Transverse colon (tissue), 4 donors: Measurements from ENCODE around the gene TXNRD1. TPM values are rescaled to one million over a fixed set of nuclear protein-coding genes. Genes with fewer than 3 reads are reported as not detected.

Source experiments
- DNase-seq: peaks from one replicate; pipeline ENCODE4 v3.0.0-alpha.2; 2019
- H3K27ac ChIP-seq, 4 donors: fragments of 200-600 bp; sonication (generic); 2 replicates each; pipeline ENCODE4 v1.5.1; 2016 to 2018; ENCODE audit warnings: inconsistent platforms in 4 of 4
- H3K27me3 ChIP-seq: fragments of 200-600 bp; sonication (generic); 2 replicates; pipeline ENCODE4 v1.5.1; 2017; ENCODE audit warnings: inconsistent platforms
- H3K36me3 ChIP-seq, 4 donors: fragments of 200-600 bp; sonication (generic); 2 replicates each; pipeline ENCODE4 v1.5.1; 2017 to 2019; ENCODE audit warnings: inconsistent platforms in 4 of 4
- H3K4me1 ChIP-seq, 4 donors: fragments of 200-600 bp; sonication (generic); 2 replicates each; pipeline ENCODE4 v1.5.1; 2017 to 2020; ENCODE audit warnings: inconsistent platforms in 4 of 4
- H3K4me3 ChIP-seq, 4 donors: fragments of 200-600 bp; sonication (generic); 1 replicate in 1 of 4; 2 replicates in 3 of 4; pipeline versions ENCODE4 v1.5.1 to v1.6.1; 2017 to 2019; ENCODE audit warnings: inconsistent platforms in 4 of 4
- H3K9me3 ChIP-seq, 2 donors: fragments of 200-600 bp; sonication (generic); 2 replicates each; pipeline ENCODE4 v1.5.1; 2017 to 2019; ENCODE audit warnings: inconsistent platforms in 2 of 2
- EP300 ChIP-seq: sonication (generic); formaldehyde crosslinking; IDR thresholded peaks from one replicate; pipeline ENCODE4 v1.6.1; 2017; ENCODE audit warnings: antibody characterized with exemption, low read depth
- POLR2A ChIP-seq: fragments of 450-650 bp; IDR thresholded peaks from one replicate; pipeline ENCODE4 v1.6.1; 2016; ENCODE audit warnings: antibody characterized with exemption, mild to moderate bottlenecking, moderate library complexity
- POLR2AphosphoS5 ChIP-seq, 3 donors: sonication (generic); formaldehyde crosslinking; IDR thresholded peaks; one replicate each; pipeline ENCODE4 v1.6.1; 2016; ENCODE audit warnings: antibody characterized with exemption in 3 of 3
- WGBS, 2 donors: methylation state at CpG; one replicate each; pipeline ENCODE4 v1.1.5; 2018; ENCODE audit warnings: low coverage in 1 of 2; 5-methylcytosine and 5-hydroxymethylcytosine counted together
- in situ Hi-C, 4 donors: fragments of 200-750 bp; cut with MboI; loops; one replicate each; pipeline versions ENCODE4 v1.15.0 to v1.15.1; 2017; ENCODE audit warnings: low sequenced_read_pairs in 3 of 4, low pct_ligation_motif_present in 1 of 4, low pct_unique_long_range_greater_than_20kb in 1 of 4
- intact Hi-C: fragments of 100-400 bp; cut with DNase I; formaldehyde crosslinking; loops from one replicate; pipeline ENCODE4 v1.15.1; 2023; ENCODE audit warnings: low total_unique reads
- total RNA-seq, 4 donors: library from RNA; depleted of rRNA; stranded (reverse); fragments of >200 nt; gene quantifications; one replicate each; pipeline ENCODE4 v1.1.0, GENCODE V29; 2016
- TF ChIP-seq, protein P1 (sequence below), 5 experiments: fragments of 200-600 bp in 3 of 5; fragments of 450-650 bp in 2 of 5; sonication (generic) in 3 of 5; IDR thresholded peaks; 1 replicate in 2 of 5; 2 replicates in 3 of 5; pipeline ENCODE4 v1.5.1; 2016 to 2017; ENCODE audit warnings: antibody characterized with exemption in 5 of 5, inconsistent platforms in 3 of 5, mild to moderate bottlenecking in 2 of 5, moderate library complexity in 1 of 5

TXNRD1 gene
- total RNA-seq, 4 donors from 2014 or later, result 72.9 to 127 (median 122) TPM

DNA sequence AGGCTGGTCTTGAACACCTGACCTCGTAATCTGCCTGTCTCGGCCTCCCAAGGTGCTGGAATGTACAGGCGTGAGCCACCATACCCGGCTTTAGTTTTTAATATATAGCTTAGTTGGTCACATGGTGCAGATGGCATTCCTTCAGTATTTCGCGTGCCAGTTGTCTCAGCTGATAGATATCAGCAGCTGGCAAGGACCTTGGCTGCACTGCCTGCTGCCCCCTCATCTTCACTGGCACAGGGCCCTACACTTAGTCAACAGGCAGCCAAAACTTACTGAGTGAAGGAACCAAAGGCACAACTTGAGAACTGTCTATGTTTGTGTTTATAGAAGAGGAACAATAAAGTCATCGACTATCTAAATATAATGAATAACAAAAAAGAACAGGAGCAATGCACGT is 119.0 kb downstream of the TXNRD1 start:
- intact Hi-C loops, result no loop called here
- Histone ChIP-seq H3K4me3 (no peak overlapping the region), H3K27ac (no peak overlapping the region), H3K27me3 (no peaks in the 10 kb centered on the region), H3K36me3 (peaks cover 0 to 61% (median 28%) of the 10 kb centered on the region in 4 donors), H3K9me3 (no peaks in the 10 kb centered on the region), H3K4me1 (no peaks in the 10 kb centered on the region)
- WGBS, 2 donors, result 50 to 85% methylated on average over 2 to 8 of the region's 8 CpGs
- no peak for DNase-seq
- in situ Hi-C loops, result no loop called here
- TF ChIP-seq POLR2A (no peak), POLR2AphosphoS5 (IDR thresholded peaks at IDR 0.05) (no peak), EP300 (no peak)
- TF ChIP-seq, protein P1, sequence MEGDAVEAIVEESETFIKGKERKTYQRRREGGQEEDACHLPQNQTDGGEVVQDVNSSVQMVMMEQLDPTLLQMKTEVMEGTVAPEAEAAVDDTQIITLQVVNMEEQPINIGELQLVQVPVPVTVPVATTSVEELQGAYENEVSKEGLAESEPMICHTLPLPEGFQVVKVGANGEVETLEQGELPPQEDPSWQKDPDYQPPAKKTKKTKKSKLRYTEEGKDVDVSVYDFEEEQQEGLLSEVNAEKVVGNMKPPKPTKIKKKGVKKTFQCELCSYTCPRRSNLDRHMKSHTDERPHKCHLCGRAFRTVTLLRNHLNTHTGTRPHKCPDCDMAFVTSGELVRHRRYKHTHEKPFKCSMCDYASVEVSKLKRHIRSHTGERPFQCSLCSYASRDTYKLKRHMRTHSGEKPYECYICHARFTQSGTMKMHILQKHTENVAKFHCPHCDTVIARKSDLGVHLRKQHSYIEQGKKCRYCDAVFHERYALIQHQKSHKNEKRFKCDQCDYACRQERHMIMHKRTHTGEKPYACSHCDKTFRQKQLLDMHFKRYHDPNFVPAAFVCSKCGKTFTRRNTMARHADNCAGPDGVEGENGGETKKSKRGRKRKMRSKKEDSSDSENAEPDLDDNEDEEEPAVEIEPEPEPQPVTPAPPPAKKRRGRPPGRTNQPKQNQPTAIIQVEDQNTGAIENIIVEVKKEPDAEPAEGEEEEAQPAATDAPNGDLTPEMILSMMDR (IDR thresholded peaks at IDR 0.05), result no peak

DNA sequence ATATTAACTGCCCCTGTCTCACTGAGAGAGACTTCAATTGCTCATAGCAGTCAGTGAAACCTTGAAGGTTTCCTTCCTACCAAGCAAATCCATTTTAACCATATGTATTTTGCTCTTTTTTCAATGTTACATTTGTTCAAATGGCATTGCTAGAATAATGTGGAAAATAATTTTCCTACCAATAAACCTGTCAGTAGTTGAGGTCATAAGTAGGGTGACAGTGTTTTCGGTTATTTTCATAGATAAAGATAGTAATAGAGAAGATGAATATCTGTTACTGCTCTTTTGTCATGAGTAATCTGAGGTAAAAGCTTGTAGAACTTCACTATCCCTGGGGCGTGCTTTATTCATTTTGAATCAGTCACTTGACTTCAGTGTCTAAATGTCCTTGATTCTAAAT is 120.5 kb downstream of the TXNRD1 start:
- in situ Hi-C loops, result no loop called here

DNA sequence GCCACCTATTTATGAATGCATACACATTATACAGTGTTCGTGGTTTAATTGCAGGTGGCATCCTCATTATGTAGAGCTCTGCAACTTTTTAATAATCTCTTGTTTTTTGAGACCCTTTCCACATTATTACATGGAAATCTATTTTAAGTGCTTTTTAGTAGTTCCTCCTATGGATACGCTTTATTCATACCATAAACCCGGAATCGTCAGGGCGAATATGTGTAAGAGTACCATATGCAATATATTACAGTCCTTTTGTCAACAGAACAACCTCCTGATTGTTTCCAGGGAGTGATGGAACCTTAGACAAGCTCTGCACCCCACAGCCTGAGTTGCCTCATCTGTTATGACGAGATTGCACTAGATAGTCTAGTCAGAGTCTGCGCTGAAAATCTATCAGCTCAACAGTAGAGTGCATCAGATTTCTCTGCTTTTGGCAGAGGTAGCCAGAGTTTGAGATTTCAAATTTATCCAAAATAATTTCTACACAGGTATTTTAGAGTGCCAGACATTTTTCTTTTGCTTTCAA is 121.5 kb downstream of the TXNRD1 start:
- intact Hi-C loops (no loop called here), in situ Hi-C loops (no loop called here)
- peaks cover 0 to 55% (median 24%) of the 10 kb centered on the region in 4 donors for H3K36me3 ChIP-seq
- DNase-seq, result no peak
- TF ChIP-seq, protein P1 (IDR thresholded peaks at IDR 0.05), result no peak
- TF ChIP-seq EP300, result no peak
- TF ChIP-seq POLR2AphosphoS5 (IDR thresholded peaks at IDR 0.05), result no peak
- H3K27ac ChIP-seq, result no peak overlapping the region
- 86 to 92% methylated on average over 6 to 7 of the region's 7 CpGs for WGBS, 2 donors
- H3K4me3 ChIP-seq, result no peak overlapping the region
- H3K27me3 ChIP-seq, result no peaks in the 10 kb centered on the region
- H3K9me3 ChIP-seq, result no peaks in the 10 kb centered on the region
- H3K4me1 ChIP-seq, result peaks cover 0 to 6% (median 0%) of the 10 kb centered on the region in 4 donors

More for the DNA sequence above, 120.5 kb downstream of the TXNRD1 start:
- no peak overlapping the region for H3K27ac ChIP-seq
- 76 to 91% methylated on average over 2 of the region's 2 CpGs for WGBS, 2 donors
- TF ChIP-seq, protein P1 (IDR thresholded peaks at IDR 0.05), result no peak
- TF ChIP-seq POLR2AphosphoS5 (IDR thresholded peaks at IDR 0.05) (no peak), POLR2A (no peak), EP300 (no peak)
- H3K4me1 ChIP-seq, result peaks cover 0 to 6% (median 0%) of the 10 kb centered on the region in 4 donors
- intact Hi-C loops, result no loop called here
- DNase-seq, result no peak
- no peaks in the 10 kb centered on the region for H3K9me3 ChIP-seq
- no peaks in the 10 kb centered on the region for H3K27me3 ChIP-seq
- H3K36me3 ChIP-seq, result peaks cover 0 to 60% (median 28%) of the 10 kb centered on the region in 4 donors
- H3K4me3 ChIP-seq, result no peak overlapping the region

DNA sequence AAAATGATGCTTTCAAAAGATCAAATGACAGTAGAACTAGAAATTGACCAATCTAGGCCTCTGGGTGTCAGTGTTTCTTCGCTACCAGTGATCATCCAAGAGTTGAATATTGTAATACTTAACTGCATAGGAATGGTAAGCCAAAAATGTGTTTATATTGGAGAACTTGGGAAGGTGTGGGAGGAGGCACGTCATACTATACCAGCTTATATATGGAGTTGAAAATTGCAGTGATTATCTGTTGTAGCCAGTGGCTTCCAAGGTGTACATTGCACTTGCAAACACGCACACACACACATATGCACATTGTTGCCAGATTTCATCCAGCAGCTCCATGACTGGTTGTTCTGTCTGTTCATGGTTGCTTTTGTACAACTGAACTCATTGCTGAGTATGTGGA is 124.1 kb downstream of the TXNRD1 start:
- peaks cover 0 to 6% (median 0%) of the 10 kb centered on the region in 4 donors for H3K4me1 ChIP-seq
- WGBS, 2 donors, result 89 to 100% methylated on average over 1 to 3 of the region's 3 CpGs
- peaks cover 0 to 45% (median 22%) of the 10 kb centered on the region in 4 donors for H3K36me3 ChIP-seq
- no peaks in the 10 kb centered on the region for H3K27me3 ChIP-seq
- no peak for DNase-seq
- in situ Hi-C loops (no loop called here), intact Hi-C loops (no loop called here)
- H3K27ac ChIP-seq, result no peak overlapping the region
- H3K4me3 ChIP-seq, result no peak overlapping the region
- TF ChIP-seq POLR2AphosphoS5 (IDR thresholded peaks at IDR 0.05), result no peak
- TF ChIP-seq, protein P1 (IDR thresholded peaks at IDR 0.05), result no peak
- no peak for TF ChIP-seq POLR2A
- TF ChIP-seq EP300, result no peak
- no peaks in the 10 kb centered on the region for H3K9me3 ChIP-seq
